Ishikawa (cell line): ENCODE results near the gene ZAP70.

ENCODE experiments used
- CEBPB ChIP-seq: IDR thresholded peaks from 2 replicates; pipeline ENCODE4 v1.6.1; 2012
- CREB1 ChIP-seq: IDR thresholded peaks from 2 replicates; pipeline ENCODE4 v1.6.1; 2012; ENCODE audit warnings: low read depth
- EGR1 ChIP-seq: IDR thresholded peaks from 2 replicates; pipeline ENCODE4 v1.6.1; 2012
- EP300 ChIP-seq: IDR thresholded peaks from 2 replicates; pipeline ENCODE4 v1.6.1; 2012; ENCODE audit warnings: borderline replicate concordance
- FOXM1 ChIP-seq: IDR thresholded peaks from 2 replicates; pipeline ENCODE4 v1.6.1; 2012; ENCODE audit warnings: low read depth, borderline replicate concordance
- MAX ChIP-seq: IDR thresholded peaks from 2 replicates; pipeline ENCODE4 v1.6.1; 2012
- NFIC ChIP-seq: IDR thresholded peaks from 2 replicates; pipeline ENCODE4 v1.6.1; 2012
- RAD21 ChIP-seq: IDR thresholded peaks from 2 replicates; pipeline ENCODE4 v1.6.1; 2012; ENCODE audit warnings: low read depth
- TAF1 ChIP-seq: IDR thresholded peaks from 2 replicates; pipeline ENCODE4 v1.6.1; 2012; ENCODE audit warnings: low read depth, mild to moderate bottlenecking
- TCF12 ChIP-seq: IDR thresholded peaks from 2 replicates; pipeline ENCODE4 v1.6.1; 2012; ENCODE audit warnings: low read depth
- TEAD4 ChIP-seq: IDR thresholded peaks from 2 replicates; pipeline ENCODE4 v1.6.1; 2012
- YY1 ChIP-seq: IDR thresholded peaks from 2 replicates; pipeline ENCODE4 v1.6.1; 2012; ENCODE audit warnings: low read depth
- ZBTB7A ChIP-seq: IDR thresholded peaks from 2 replicates; pipeline ENCODE4 v1.6.1; 2012; ENCODE audit warnings: low read depth
- TF ChIP-seq, protein P1 (sequence below): IDR thresholded peaks from 2 replicates; pipeline ENCODE4 v1.6.1; 2012; ENCODE audit warnings: low read depth, mild to moderate bottlenecking
- TF ChIP-seq, protein P2 (sequence below): IDR thresholded peaks from 2 replicates; pipeline ENCODE4 v1.6.1; 2012

The ZAP70 gene

DNA sequence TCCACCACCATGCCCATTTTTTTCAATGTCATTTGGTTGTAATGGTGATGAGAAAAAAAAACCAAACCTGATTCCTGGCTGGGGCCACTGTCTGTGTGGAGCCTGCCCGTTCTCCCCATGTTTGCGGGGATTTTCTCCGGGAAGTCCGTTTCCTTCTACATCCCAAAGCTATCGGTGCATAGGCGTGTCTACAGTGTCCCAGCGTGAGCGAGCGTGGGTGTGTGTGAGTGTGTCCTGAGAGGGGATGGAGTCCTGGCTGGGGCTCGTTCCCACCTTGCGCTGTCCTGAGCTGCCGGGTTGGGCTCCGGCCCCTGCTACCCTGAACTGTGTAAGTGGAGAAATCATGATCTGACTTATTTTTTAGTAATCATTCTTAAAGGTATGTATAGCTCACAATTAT, 7.3 kb upstream of the ZAP70 start:
- TF ChIP-seq CEBPB, result no peak
- no peak for TF ChIP-seq ZBTB7A
- TF ChIP-seq, protein P1, sequence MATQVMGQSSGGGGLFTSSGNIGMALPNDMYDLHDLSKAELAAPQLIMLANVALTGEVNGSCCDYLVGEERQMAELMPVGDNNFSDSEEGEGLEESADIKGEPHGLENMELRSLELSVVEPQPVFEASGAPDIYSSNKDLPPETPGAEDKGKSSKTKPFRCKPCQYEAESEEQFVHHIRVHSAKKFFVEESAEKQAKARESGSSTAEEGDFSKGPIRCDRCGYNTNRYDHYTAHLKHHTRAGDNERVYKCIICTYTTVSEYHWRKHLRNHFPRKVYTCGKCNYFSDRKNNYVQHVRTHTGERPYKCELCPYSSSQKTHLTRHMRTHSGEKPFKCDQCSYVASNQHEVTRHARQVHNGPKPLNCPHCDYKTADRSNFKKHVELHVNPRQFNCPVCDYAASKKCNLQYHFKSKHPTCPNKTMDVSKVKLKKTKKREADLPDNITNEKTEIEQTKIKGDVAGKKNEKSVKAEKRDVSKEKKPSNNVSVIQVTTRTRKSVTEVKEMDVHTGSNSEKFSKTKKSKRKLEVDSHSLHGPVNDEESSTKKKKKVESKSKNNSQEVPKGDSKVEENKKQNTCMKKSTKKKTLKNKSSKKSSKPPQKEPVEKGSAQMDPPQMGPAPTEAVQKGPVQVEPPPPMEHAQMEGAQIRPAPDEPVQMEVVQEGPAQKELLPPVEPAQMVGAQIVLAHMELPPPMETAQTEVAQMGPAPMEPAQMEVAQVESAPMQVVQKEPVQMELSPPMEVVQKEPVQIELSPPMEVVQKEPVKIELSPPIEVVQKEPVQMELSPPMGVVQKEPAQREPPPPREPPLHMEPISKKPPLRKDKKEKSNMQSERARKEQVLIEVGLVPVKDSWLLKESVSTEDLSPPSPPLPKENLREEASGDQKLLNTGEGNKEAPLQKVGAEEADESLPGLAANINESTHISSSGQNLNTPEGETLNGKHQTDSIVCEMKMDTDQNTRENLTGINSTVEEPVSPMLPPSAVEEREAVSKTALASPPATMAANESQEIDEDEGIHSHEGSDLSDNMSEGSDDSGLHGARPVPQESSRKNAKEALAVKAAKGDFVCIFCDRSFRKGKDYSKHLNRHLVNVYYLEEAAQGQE, result no peak
- no peak for TF ChIP-seq CREB1
- no peak for TF ChIP-seq EGR1
- TF ChIP-seq, protein P2, sequence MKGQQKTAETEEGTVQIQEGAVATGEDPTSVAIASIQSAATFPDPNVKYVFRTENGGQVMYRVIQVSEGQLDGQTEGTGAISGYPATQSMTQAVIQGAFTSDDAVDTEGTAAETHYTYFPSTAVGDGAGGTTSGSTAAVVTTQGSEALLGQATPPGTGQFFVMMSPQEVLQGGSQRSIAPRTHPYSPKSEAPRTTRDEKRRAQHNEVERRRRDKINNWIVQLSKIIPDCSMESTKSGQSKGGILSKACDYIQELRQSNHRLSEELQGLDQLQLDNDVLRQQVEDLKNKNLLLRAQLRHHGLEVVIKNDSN, result no peak
- TF ChIP-seq RAD21, result no peak
- no peak for TF ChIP-seq MAX
- no peak for TF ChIP-seq NFIC
- TF ChIP-seq FOXM1, result no peak
- TF ChIP-seq YY1, result no peak
- TF ChIP-seq EP300, result no peak
- TF ChIP-seq TAF1, result no peak
- TF ChIP-seq TEAD4, result no peak
- no peak for TF ChIP-seq TCF12

GRCh38 chr2:97706708-97707345, 6.5 kb upstream of the ZAP70 start:
- no peak for TF ChIP-seq RAD21
- no peak for TF ChIP-seq EP300
- TF ChIP-seq TCF12, result no peak
- no peak for TF ChIP-seq TEAD4
- no peak for TF ChIP-seq ZBTB7A
- TF ChIP-seq, protein P1, result no peak
- TF ChIP-seq CREB1, result no peak
- TF ChIP-seq YY1, result no peak
- TF ChIP-seq NFIC, result no peak
- no peak for TF ChIP-seq CEBPB
- TF ChIP-seq EGR1, result no peak
- TF ChIP-seq TAF1, result no peak

DNA sequence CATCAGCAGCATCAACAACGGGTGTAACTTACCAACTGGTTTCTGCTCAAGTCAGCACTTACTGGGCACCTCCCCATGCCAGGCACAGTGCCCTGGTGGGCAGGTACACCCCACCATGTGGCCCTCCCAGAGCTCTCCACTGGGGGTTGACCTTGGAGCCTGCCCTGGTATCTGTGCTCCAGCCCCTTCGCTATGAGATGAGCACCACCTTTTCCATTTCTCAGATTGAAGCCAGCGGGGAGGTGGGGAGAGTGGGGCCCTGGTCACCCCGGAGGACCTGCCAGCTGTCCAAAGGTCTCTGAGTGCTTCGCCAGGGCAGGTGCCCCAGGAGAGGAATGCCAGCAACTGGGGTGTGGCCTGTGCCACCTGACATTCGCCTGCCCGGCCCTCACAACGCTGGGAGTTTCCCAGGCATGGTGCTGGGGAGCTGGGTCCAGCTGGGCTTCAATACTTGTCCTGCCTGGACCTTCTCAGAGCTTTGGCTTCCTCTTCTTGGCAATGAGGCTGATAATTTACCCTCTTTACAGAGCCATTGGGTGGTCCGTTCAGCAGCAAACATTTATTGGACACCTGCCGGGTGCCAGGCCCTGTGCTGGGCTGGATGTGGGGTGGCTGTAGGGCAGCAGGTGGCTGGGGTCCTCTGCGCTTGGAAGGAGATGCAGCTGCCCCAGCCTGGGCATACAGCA, 5.9 kb upstream of the ZAP70 start:
- no peak for TF ChIP-seq EP300
- no peak for TF ChIP-seq CREB1

DNA sequence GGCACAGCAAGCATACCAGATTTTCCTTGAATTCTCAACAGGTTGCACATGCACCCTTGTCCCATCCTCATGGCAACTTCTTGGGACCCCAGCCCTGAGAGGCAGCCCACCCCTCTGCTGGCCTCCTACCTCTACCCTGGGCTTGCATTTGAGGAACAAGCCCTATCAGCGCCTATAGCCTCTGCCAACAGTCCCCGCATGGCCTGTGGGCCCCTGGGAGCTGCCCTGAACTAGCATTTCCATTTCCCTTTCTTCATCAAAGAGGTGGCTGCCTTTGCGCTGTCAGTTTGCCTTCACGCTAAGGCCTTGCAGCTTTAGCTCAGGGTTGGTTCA, 5.4 kb upstream of the ZAP70 start:
- TF ChIP-seq FOXM1 (no peak), EGR1 (no peak), NFIC (no peak), TEAD4 (no peak), CREB1 (no peak), YY1 (no peak), TCF12 (no peak), EP300 (no peak), MAX (no peak), TAF1 (no peak), RAD21 (no peak), CEBPB (no peak)
- TF ChIP-seq, protein P1, result no peak

- no peak for TF ChIP-seq TCF12
- TF ChIP-seq RAD21, result no peak
- no peak for TF ChIP-seq CEBPB
- no peak for TF ChIP-seq TEAD4
- TF ChIP-seq, protein P2, result peak; percentile 55; the same call in 1 of the 2 replicates
- TF ChIP-seq TAF1, result no peak
Measured at GRCh38 chr2:97708608-97709007, 4.8 kb upstream of the ZAP70 start.
